ENCODE measurements around the gene MMP15.
"Not testable (repeated sequence)": the region's sequence is repeated elsewhere in the genome, so short reads cannot be mapped to it uniquely, and the experiment has no call there.

Gene MMP15

DNA sequence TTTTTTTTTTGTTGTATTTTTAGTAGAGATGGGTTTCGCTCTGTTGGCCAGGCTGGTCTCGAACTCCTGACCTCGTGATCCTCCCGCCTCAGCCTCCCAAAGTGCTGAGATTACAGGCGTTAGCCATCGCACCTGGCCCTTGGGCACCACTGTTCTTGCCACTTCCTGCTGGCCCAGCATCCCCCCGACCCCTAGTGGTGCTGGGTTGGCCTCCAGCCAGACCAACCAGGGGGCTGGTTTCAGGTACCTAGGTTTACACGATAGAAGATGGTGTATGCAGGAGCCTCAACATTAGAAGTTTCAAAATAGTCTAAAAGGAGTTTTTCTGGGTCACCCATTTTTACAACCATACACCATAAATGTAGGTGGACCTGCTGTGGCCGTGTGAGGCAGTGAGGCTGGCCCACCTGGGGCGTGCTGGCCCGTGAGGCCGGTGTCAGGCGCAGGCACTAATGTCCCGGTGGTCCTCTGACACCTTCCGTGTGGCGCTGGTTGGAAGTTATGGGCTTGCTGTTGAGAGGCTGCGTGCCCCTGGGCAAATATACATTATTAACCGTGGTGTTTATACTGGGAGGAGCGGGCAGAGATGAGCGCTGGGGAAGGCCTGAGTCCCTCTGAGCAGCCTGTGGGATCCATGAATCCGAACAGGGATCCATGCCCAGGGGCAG lies 60.2 kb downstream of the MMP15 start:
- no peak for DNase-seq (ENCODE audit: low read depth in 1 of 2, low spot score in 1 of 2)

DNA sequence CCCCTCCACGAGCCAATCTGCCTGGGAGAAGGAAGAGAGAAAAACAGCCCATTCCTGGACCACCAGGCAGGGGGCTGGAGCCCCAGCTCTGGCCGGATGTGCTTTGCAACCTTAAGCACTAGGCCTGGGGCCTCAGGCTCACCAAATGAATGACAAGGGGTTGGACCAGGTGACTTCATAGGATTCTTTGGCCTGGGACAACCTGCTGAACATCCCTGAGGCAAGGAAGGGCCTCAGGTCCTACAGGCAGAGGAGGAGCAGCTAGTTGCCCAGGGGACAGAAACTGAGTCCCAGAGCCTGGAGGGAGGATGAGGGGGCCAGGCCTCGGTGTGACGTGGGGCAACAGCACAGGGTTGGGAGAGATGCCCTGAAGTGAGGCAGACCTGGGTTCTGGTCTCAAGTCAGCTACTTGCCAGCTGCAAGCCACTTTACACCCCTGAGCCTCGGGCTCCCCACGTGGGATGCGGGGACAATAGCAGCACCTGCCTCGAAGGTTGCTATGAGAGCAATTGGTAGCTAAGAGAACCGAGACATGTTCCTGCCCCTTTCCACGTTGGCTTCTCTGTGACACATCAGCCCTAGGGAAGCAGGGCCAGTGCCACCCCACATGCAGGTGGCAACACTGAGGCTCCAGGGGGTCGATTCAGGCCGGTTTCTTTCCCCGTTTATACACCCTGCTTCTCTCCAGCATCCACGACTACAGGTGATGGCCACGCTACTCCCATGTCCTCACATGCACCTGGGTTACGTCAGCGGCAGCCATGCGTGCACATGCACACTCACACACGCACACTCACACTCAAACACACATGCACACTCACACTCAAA lies 61.0 kb downstream of the MMP15 start:
- DNase-seq (ENCODE audit: low read depth in 1 of 2, low spot score in 1 of 2): no peak

DNA sequence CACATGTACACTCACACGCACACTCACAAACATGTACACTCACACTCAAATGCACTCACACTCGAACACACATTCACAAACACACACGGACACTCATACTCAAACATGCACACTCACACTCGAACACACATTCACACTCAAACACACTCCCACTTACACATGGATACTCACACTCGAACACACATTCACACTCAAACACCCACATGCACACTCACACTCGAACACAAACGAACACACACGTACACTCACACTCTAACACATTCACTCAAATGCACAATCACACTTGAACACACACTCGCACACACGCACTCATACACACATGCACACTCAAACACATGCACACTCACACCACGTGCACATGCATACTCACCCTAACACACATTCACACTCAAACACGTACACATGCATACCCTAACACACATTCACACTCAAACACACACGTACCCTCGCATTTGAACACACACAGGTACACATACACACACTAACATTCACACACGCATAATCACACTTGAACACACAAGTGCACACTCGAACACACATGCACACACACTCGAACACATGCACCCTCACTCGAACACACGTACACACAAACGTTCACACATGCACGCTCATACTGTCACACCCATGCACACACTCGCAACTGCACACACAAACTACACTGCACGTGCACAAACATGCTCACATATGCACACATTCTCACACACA lies 61.8 kb downstream of the MMP15 start:
- DNase-seq (ENCODE audit: low read depth in 1 of 2, low spot score in 1 of 2): no peak

DNA sequence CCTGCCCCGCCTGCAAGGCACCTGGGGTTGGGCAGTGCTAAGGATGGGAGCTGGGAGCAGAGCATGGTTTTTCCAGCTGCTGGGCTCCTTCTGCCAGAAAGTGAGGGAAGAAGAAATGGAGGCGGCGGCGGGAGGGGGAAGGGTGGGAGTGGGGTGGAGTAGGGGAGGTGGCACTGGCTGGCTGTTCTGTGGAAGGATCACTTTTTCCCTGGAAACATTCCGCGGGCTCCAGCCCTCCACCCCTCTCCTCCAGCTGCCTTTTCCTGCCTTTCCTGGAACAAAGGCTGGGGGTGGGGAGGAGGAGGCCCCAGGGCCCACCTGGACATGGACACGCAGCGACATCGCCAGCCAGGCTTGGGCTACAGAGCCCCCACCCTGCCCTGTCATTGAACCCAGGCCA lies 62.5 kb downstream of the MMP15 start:
- no peak for DNase-seq (ENCODE audit: low read depth in 1 of 2, low spot score in 1 of 2)

DNA sequence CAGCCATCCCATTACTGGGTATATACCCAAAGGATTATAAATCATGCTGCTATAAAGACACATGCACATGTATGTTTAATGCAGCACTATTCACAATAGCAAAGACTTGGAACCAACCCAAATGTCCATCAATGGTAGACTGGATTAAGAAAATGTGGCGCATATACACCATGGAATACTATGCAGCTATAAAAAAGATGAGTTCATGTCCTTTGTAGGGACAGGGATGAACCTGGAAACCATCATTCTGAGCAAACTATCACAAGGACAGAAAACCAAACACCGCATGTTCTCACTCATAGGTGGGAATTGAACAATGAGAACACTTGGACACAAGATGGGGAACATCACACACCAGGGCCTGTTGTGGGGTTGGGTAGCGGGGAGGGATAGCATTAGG lies 64.8 kb downstream of the MMP15 start:
- not testable (repeated sequence) for DNase-seq (ENCODE audit: low read depth in 1 of 2, low spot score in 1 of 2)

DNA sequence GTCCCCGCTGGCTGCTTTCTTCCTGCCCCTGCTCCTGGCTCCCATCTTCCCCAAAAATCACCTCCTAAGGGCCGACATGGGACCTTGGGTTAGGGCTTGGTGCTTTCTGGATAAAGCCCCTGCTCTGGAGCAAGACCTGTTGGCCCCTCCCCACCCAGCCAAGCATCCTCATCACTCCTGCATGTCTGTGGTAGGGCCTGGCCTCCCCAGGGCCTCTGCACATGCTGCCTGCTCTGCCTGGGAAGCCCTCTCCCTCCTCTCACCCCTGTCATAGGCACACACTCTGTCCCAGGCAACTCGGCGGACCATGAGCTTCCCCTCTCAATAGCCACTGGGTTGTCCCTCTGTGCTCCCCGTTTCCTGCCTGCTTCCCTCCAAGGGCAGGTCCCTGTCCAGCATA lies 68.5 kb downstream of the MMP15 start:
- no peak for DNase-seq (ENCODE audit: low read depth in 1 of 2, low spot score in 1 of 2)

DNA sequence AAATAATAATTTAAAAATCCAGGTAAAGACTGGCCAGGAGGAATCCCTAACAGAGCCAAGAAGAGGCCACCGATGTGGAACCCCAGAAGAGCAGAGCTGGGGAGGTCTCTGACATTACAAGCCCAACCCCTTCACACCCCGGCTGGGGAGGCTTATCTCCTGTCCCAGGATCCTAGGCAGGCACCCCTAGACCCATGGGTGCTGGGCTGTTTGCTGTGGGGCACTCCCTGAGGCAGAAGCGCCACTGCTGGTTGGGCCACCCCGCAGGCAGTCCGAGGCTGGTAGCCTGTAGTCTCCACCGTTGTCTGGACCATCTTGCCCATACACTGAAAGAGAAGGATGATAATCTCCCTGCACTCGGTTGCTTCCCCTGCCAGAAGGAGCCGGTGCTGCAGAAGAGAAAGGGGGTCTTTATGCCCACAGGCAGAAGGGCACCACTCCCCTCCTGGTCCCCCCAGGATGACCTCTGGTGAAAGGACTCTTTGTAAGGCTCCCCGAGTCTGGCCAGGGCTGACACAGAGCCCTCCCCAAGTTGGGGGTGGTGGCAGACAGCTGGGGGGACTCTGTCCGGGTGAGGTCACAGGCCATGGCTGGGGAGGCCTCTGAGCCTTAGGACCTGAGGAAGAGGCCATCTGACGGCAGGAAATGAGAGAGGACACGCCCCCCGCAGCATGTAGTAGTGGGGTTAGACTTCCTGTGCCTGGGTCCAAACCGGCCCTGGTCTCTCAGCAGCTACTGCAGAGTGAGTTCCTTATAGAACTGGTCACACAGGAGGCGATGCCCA lies 69.4 kb downstream of the MMP15 start:
- DNase-seq (ENCODE audit: low read depth in 1 of 2, low spot score in 1 of 2): no peak

DNA sequence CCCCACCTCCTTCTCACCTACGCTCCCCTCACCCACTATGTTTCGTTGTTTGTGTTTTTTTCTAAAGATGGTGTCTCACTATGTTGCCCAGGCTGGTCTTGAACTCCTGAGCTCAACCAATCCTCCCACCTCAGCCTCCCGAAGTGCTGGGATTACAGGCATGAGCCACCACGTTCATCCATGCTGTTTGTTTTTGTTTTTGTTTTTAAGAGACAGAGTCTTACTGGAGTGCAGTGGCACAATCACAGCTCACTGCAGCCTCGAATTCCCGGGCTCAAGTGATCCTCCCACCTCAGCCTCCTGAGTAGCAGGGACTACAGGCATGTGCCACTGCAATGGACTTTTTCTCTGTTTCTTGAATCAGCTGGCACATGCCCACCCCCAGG lies 70.0 kb downstream of the MMP15 start:
- not testable (repeated sequence) for DNase-seq (ENCODE audit: low read depth in 1 of 2, low spot score in 1 of 2)

DNA sequence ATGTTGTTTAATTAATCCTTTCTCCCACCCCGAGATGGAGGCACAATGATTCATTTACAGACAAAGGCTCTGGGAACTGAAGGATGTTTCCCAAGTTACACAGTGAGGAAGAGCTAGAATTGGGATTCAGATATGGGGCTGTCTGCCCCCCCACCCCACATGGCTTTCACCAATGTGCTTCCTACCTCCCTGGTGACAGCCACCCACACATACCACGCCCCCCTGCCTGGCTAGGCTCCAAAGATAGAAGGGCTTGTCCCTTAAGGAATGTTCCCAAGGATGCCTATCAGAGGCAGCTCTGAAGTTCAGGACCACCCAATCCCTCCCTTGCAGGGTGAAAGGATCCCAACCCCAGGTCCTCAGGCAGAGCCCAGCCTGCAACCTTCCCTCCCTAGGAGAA lies 70.7 kb downstream of the MMP15 start:
- no peak for DNase-seq (ENCODE audit: low read depth in 1 of 2, low spot score in 1 of 2)

Data from activated CD4-positive, alpha-beta T cell treated with anti-CD3 and anti-CD28 coated beads, Interleukin-2, amount 50 U/mL, for 24 hours (primary cell).